Right lobe of liver (tissue), 4 donors: Measurements from ENCODE around the gene HS6ST2.

ENCODE experiments used
- POLR2A ChIP-seq: fragments of 450-650 bp; IDR thresholded peaks from one replicate; pipeline ENCODE4 v1.6.1; 2017; ENCODE audit warnings: antibody characterized with exemption, mild to moderate bottlenecking
- TF ChIP-seq, protein P1 (sequence below), 4 donors: fragments of 200-600 bp in 3 of 4; fragments of 450-650 bp in 1 of 4; IDR thresholded peaks; one replicate each; pipeline versions ENCODE4 v1.5.1 to v1.8.0; 2016 to 2022; ENCODE audit warnings: antibody characterized with exemption in 4 of 4, mild to moderate bottlenecking in 2 of 4
- donor health status: DM: no; HTN: no; CAD: no.
- donor health status: DM: no; HTN: no; CAD: no.
- donor health status: DM: no; HTN: yes; CAD: no.

DNA sequence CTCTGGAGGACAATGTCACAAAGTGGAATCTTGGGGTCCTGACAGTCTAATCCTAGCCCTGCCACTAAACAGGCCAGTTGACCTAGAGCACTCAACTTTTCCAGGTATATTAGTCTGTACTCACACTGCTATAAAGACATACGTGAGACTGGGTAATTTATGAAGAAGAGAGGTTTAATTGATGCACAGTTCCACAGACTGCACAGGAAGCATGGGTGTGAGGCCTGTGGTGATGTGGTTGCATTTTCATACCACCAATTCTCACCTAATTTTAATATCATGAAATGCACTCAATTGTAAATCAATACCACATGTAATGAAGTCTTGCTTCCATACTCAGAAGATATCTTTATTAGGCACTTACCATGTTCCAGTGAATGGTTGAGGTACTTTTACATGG, 192.0 kb downstream of the HS6ST2 start:
- TF ChIP-seq POLR2A = no peak
- TF ChIP-seq, protein P1, sequence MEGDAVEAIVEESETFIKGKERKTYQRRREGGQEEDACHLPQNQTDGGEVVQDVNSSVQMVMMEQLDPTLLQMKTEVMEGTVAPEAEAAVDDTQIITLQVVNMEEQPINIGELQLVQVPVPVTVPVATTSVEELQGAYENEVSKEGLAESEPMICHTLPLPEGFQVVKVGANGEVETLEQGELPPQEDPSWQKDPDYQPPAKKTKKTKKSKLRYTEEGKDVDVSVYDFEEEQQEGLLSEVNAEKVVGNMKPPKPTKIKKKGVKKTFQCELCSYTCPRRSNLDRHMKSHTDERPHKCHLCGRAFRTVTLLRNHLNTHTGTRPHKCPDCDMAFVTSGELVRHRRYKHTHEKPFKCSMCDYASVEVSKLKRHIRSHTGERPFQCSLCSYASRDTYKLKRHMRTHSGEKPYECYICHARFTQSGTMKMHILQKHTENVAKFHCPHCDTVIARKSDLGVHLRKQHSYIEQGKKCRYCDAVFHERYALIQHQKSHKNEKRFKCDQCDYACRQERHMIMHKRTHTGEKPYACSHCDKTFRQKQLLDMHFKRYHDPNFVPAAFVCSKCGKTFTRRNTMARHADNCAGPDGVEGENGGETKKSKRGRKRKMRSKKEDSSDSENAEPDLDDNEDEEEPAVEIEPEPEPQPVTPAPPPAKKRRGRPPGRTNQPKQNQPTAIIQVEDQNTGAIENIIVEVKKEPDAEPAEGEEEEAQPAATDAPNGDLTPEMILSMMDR (IDR thresholded peaks at IDR 0.05) = no peak
